NCI-H187 treated with DMSO at 0.1 percent for 48 hours (cell line): Measurements from ENCODE around the gene KIFC3.

Experiments
- DNase-seq: peaks from one replicate; lab custom pipeline; 2025; lab: John Stamatoyannopoulos, UW

The KIFC3 gene

GRCh38 chr16:57765160-57765728, 37.0 kb downstream of the KIFC3 start:
- no peak for DNase-seq

- DNase-seq = no peak
These were observed 37.7 kb downstream of the KIFC3 start for GRCh38 chr16:57764341-57765159.

- no peak for DNase-seq
These were observed 38.3 kb downstream of the KIFC3 start for GRCh38 chr16:57764006-57764340.

GRCh38 chr16:57763285-57764005, 38.8 kb downstream of the KIFC3 start:
- DNase-seq = no peak

GRCh38 chr16:57762365-57763040, 39.8 kb downstream of the KIFC3 start:
- DNase-seq = no peak

GRCh38 chr16:57761957-57762356, 40.3 kb downstream of the KIFC3 start:
- no peak for DNase-seq

GRCh38 chr16:57761301-57761700, 41.0 kb downstream of the KIFC3 start:
- DNase-seq = no peak

GRCh38 chr16:57760357-57761160, 41.7 kb downstream of the KIFC3 start:
- DNase-seq = no peak

GRCh38 chr16:57759541-57760356, 42.5 kb downstream of the KIFC3 start:
- DNase-seq = no peak

- no peak for DNase-seq
These were observed 43.2 kb downstream of the KIFC3 start for GRCh38 chr16:57759131-57759530.

- no peak for DNase-seq
These were observed 43.8 kb downstream of the KIFC3 start for GRCh38 chr16:57758331-57759117.

GRCh38 chr16:57757883-57758282, 44.4 kb downstream of the KIFC3 start:
- no peak for DNase-seq

- no peak for DNase-seq
These were observed 44.9 kb downstream of the KIFC3 start for GRCh38 chr16:57757326-57757786.

GRCh38 chr16:57756424-57757325, 45.6 kb downstream of the KIFC3 start:
- no peak for DNase-seq

- no peak for DNase-seq
These were observed 46.4 kb downstream of the KIFC3 start for GRCh38 chr16:57755726-57756423.

GRCh38 chr16:57755061-57755684, 47.1 kb downstream of the KIFC3 start:
- DNase-seq = no peak

GRCh38 chr16:57754354-57755060, 47.8 kb downstream of the KIFC3 start:
- DNase-seq = no peak
